A673 (cell line): ENCODE data around the gene BRSK1. TPM values are rescaled to one million over a fixed set of nuclear protein-coding genes. Genes with fewer than 3 reads are reported as not detected.
"Not testable (repeated sequence)": the region's sequence is repeated elsewhere in the genome, so short reads cannot be mapped to it uniquely, and the experiment has no call there.

Source experiments
- BruUV-seq: library from RNA; stranded (reverse); fragments of 400-500 nt; replicated peaks from 2 replicates; lab custom pipeline; 2021; lab: Mats Ljungman, UMichigan
- CTCF ChIA-PET: fragments of 300-600 bp; sonication (Branson Sonifier 250); formaldehyde crosslinking; loops from one replicate; lab custom pipeline; 2022; ENCODE audit warnings: antibody characterized with exemption; lab: Charles Lee
- POLR2A ChIA-PET: fragments of 300-600 bp; sonication (Branson Sonifier 250); formaldehyde crosslinking; loops from one replicate; lab custom pipeline; 2022; ENCODE audit warnings: antibody characterized with exemption; ENCODE audit not compliant: low non-redundant PET; lab: Charles Lee
- DNase-seq: peaks from one replicate; pipeline ENCODE4 v3.0.0-alpha.2; 2015; ENCODE audit warnings: low spot score
- H3K27ac ChIP-seq: fragments of 200-600 bp; sonication (generic); 2 replicates; pipeline ENCODE4 v1.5.1; 2016; ENCODE audit warnings: mixed run types, low read depth, mild to moderate bottlenecking, mixed read lengths, antibody characterized with exemption, low read length; ENCODE audit not compliant: poor library complexity, severe bottlenecking
- H3K27me3 ChIP-seq: fragments of 200-600 bp; sonication (generic); replicated peaks from 2 replicates; pipeline ENCODE4 v1.6.1; 2017; ENCODE audit warnings: mixed run types, low read depth, mild to moderate bottlenecking, mixed read lengths, antibody characterized with exemption, low read length; ENCODE audit not compliant: insufficient read depth, poor library complexity
- H3K36me3 ChIP-seq: fragments of 200-600 bp; sonication (generic); 2 replicates; pipeline ENCODE4 v1.6.1; 2016; ENCODE audit warnings: mixed run types, mild to moderate bottlenecking, mixed read lengths, antibody characterized with exemption, low read length; ENCODE audit not compliant: insufficient read depth, poor library complexity, severe bottlenecking
- H3K4me1 ChIP-seq: fragments of 200-600 bp; sonication (generic); 2 replicates; pipeline ENCODE4 v1.6.1; 2017; ENCODE audit warnings: mixed run types, mild to moderate bottlenecking, mixed read lengths, antibody characterized with exemption, low read length; ENCODE audit not compliant: insufficient read depth, poor library complexity, severe bottlenecking
- H3K4me3 ChIP-seq: fragments of 200-600 bp; sonication (generic); 2 replicates; pipeline ENCODE4 v1.5.1; 2016; ENCODE audit warnings: low read depth, mixed run types, mild to moderate bottlenecking, mixed read lengths, low read length; ENCODE audit not compliant: poor library complexity, severe bottlenecking
- H3K9me3 ChIP-seq: fragments of 200-600 bp; sonication (generic); 2 replicates; pipeline ENCODE4 v1.6.1; 2016; ENCODE audit warnings: mixed run types, low read depth, mild to moderate bottlenecking, mixed read lengths, antibody characterized with exemption, low read length; ENCODE audit not compliant: poor library complexity, severe bottlenecking
- EZH2 ChIP-seq: fragments of 200-600 bp; sonication (generic); IDR thresholded peaks from 2 replicates; pipeline ENCODE4 v1.6.1; 2017; ENCODE audit warnings: borderline replicate concordance, low read depth, mild to moderate bottlenecking, mixed read lengths, antibody characterized with exemption, low read length; ENCODE audit not compliant: poor library complexity, severe bottlenecking
- intact Hi-C: fragments of 100-400 bp; cut with micrococcal nuclease; formaldehyde crosslinking; loops from one replicate; pipeline ENCODE4 v1.10.0; 2022; ENCODE audit not compliant: unreplicated experiment
- total RNA-seq: library from RNA; stranded (reverse); gene quantifications from 2 replicates; pipeline ENCODE4 v1.2.3, GENCODE V29; 2021
- TF ChIP-seq, protein P1 (sequence below): fragments of 300-800, 200-600 bp; sonication (generic); conservative IDR thresholded peaks from 2 replicates; pipeline ENCODE4 v1.5.1; 2017; ENCODE audit warnings: low read depth, mild to moderate bottlenecking, antibody characterized with exemption, low read length, moderate library complexity, mixed read lengths

The BRSK1 gene
- total RNA-seq, 1 experiment from 2014 or later, result 30.5 TPM

GRCh38 chr19:55325172-55325571, 41.4 kb downstream of the BRSK1 start, which contains the start of gene TMEM150B:
TSS of gene TMEM150B (minus strand) at chr19:55325341. CDS start at chr19:55321036, 4,305 bp downstream.
- no peak for DNase-seq
- CTCF ChIA-PET, result no interaction called here
- H3K27me3 ChIP-seq, result no peaks in the 10 kb centered on the region
- H3K36me3 ChIP-seq, result no peaks in the 10 kb centered on the region
- TF ChIP-seq, protein P1, sequence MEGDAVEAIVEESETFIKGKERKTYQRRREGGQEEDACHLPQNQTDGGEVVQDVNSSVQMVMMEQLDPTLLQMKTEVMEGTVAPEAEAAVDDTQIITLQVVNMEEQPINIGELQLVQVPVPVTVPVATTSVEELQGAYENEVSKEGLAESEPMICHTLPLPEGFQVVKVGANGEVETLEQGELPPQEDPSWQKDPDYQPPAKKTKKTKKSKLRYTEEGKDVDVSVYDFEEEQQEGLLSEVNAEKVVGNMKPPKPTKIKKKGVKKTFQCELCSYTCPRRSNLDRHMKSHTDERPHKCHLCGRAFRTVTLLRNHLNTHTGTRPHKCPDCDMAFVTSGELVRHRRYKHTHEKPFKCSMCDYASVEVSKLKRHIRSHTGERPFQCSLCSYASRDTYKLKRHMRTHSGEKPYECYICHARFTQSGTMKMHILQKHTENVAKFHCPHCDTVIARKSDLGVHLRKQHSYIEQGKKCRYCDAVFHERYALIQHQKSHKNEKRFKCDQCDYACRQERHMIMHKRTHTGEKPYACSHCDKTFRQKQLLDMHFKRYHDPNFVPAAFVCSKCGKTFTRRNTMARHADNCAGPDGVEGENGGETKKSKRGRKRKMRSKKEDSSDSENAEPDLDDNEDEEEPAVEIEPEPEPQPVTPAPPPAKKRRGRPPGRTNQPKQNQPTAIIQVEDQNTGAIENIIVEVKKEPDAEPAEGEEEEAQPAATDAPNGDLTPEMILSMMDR, result no peak
- no peak for TF ChIP-seq EZH2
- H3K9me3 ChIP-seq, result no peaks in the 10 kb centered on the region
- POLR2A ChIA-PET, result no interaction called here
- no TSS peak for BruUV-seq
- no peak within 1 kb of the TSS for H3K27ac ChIP-seq
- H3K4me1 ChIP-seq, result no peaks in the 10 kb centered on the region
- intact Hi-C loops, result no loop called here
- H3K4me3 ChIP-seq, result no peak within 1 kb of the TSS

- H3K4me1 ChIP-seq, H3K27me3 ChIP-seq, intact Hi-C loops, H3K36me3 ChIP-seq, H3K27ac ChIP-seq, H3K9me3 ChIP-seq, POLR2A ChIA-PET, H3K4me3 ChIP-seq, BruUV-seq: not testable (repeated sequence)
- DNase-seq, result peak; percentile 56
- CTCF ChIA-PET, result interaction anchor here (0.7 kb wide), 1 partner anchor 33 kb away, joined by 3 read pairs; no protein-coding TSS in a partner anchor
Measured at GRCh38 chr19:55328774-55329318, 45.0 kb downstream of the BRSK1 start.

- POLR2A ChIA-PET, H3K27me3 ChIP-seq, H3K9me3 ChIP-seq, DNase-seq, H3K4me1 ChIP-seq, H3K4me3 ChIP-seq, H3K27ac ChIP-seq, BruUV-seq, H3K36me3 ChIP-seq, intact Hi-C loops: not testable (repeated sequence)
- CTCF ChIA-PET, result interaction anchor here (0.7 kb wide), 1 partner anchor 34 kb away, joined by 3 read pairs; no protein-coding TSS in a partner anchor
Measured at GRCh38 chr19:55329791-55330190, 46.0 kb downstream of the BRSK1 start.

GRCh38 chr19:55333870-55334269, 50.1 kb downstream of the BRSK1 start:
- CTCF ChIA-PET, result no interaction called here
- H3K36me3 ChIP-seq, result no peaks in the 10 kb centered on the region
- H3K9me3 ChIP-seq, result no peaks in the 10 kb centered on the region
- no peaks in the 10 kb centered on the region for H3K27me3 ChIP-seq
- H3K4me1 ChIP-seq, result peaks cover 8% of the 10 kb centered on the region
- BruUV-seq, result no TSS peak
- POLR2A ChIA-PET, result no interaction called here
- H3K4me3 ChIP-seq, result no peak overlapping the region
- H3K27ac ChIP-seq, result no peak overlapping the region
- intact Hi-C loops, result no loop called here
- no peak for TF ChIP-seq EZH2
- TF ChIP-seq, protein P1, result no peak
- no peak for DNase-seq
